Measurements from ENCODE around the gene LIPI. TPM values are rescaled to one million over a fixed set of nuclear protein-coding genes. Genes with fewer than 3 reads are reported as not detected.
"Not testable (repeated sequence)": the region's sequence is repeated elsewhere in the genome, so short reads cannot be mapped to it uniquely, and the experiment has no call there.

The LIPI gene
- total and polyA plus RNA-seq, 2 experiments from 2014 or later, result not detected

DNA sequence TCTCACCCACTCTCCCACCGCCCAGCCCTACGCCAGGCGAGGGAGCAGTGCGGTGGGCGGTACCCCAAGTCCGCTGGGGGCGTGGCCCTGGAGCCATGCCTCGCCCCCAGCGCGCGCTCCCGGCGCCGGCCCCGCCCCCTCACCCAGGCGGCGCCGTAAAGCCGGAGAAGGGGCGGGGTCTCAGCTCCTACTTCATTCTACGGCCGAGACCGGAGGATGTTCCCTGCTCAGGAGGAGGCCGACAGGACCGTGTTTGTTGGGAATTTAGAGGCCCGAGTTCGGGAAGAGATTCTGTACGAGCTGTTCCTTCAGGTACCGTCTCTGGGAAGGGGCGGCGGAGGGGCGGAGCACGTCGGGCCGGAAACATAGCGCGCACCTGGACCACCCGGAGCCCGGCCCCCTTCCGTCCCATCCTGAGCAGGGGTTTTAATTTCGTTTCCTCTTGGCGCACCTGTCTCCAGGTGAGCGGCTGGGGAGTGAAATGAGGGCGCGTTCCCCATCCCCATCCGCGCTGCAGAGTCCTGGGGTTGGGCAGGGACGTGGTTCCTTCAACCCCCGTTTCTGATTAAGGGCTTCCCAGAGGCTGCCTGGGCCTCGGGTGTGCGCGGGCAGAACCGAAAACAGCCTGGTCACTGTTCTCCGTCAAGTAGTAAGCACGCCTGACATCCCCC lies 5.4 kb upstream of the LIPI start, which contains the start of gene RBM11:
RBM11 (plus strand) TSS at position 187 of the 671 bp plus-strand sequence; CDS start at position 217, 30 bp downstream.
- H3K9ac ChIP-seq, result 0 out of 2 replicates have a peak within 1 kb of the TSS, but pooled peaks have one; percentile 6
- in situ Hi-C loops (cut with MboI), result no loop called here
- H3K36me3 ChIP-seq (ENCODE audit: low read depth), result no peaks in the 10 kb centered on the region
- no peaks in the 10 kb centered on the region for H3K27me3 ChIP-seq (replicated peaks; ENCODE audit: insufficient read depth)
- no peaks in the 10 kb centered on the region for H3K9me3 ChIP-seq (ENCODE audit: low read depth)
- peak within 1 kb of the TSS; percentile 63 for H3K4me3 ChIP-seq
- peak within 1 kb of the TSS; percentile 73 for H2AFZ ChIP-seq
- no peaks in the 10 kb centered on the region for H3K4me1 ChIP-seq (ENCODE audit: insufficient read depth)
- no peaks in the 10 kb centered on the region for H4K20me1 ChIP-seq (ENCODE audit: insufficient read depth)
- peak; percentile 65 for DNase-seq
- no peaks in the 10 kb centered on the region for H3K79me2 ChIP-seq (ENCODE audit: insufficient read depth)
- H3K9me2 ChIP-seq (ENCODE audit: insufficient read depth), result no peaks in the 10 kb centered on the region
- 2 to 3% methylated on average over 44 to 55 of the region's 55 CpGs for WGBS, 2 experiments (ENCODE audit: low coverage in 1 of 2, low lambda C conversion rate in 2 of 2, missing lambda C conversion rate in 2 of 2)
- peak within 1 kb of the TSS; percentile 72 for H3K4me2 ChIP-seq (ENCODE audit: unreplicated experiment)
- no peaks in the 10 kb centered on the region for H3F3A ChIP-seq (ENCODE audit: insufficient read depth)
- no peak within 1 kb of the TSS for H3K27ac ChIP-seq
- TF ChIP-seq EZH2phosphoT487 (IDR thresholded peaks at IDR 0.05; ENCODE audit: insufficient read depth, low read depth), result no peak
- TF ChIP-seq EZH2 (IDR thresholded peaks at IDR 0.05; ENCODE audit: insufficient read depth, poor library complexity, severe bottlenecking), result no peak

DNA sequence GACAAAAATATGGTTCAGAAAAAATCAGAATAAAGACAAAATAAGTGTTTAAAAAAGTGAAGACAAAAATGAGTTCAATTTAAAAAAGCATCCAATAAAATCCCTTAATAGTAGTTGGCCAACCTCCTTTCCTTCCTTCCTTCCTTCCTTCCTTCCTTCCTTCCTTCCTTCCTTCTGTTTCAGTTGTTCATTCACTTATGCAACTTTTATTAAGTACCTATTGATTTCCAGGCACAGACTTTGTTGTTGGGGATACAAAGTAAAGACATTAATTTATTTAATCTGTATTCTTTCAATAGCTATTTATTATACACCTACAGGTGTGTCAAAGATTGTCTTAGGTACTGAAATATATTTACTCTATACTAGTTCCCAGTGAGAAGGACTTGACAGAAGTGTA lies 2.4 kb upstream of the LIPI start:
- Histone ChIP-seq H3K9me2 (ENCODE audit: insufficient read depth) (no peaks in the 10 kb centered on the region), H3K9me3 (ENCODE audit: low read depth) (no peaks in the 10 kb centered on the region), H3K4me2 (ENCODE audit: unreplicated experiment) (no peak overlapping the region), H3K9ac (no peak overlapping the region), H3K4me1 (ENCODE audit: insufficient read depth) (no peaks in the 10 kb centered on the region), H3K27ac (no peak overlapping the region), H3K79me2 (ENCODE audit: insufficient read depth) (no peaks in the 10 kb centered on the region), H4K20me1 (ENCODE audit: insufficient read depth) (no peaks in the 10 kb centered on the region), H3K27me3 (replicated peaks; ENCODE audit: insufficient read depth) (no peaks in the 10 kb centered on the region), H3K4me3 (no peak overlapping the region), H3K36me3 (ENCODE audit: low read depth) (no peaks in the 10 kb centered on the region), H2AFZ (no peak overlapping the region), H3F3A (ENCODE audit: insufficient read depth) (no peaks in the 10 kb centered on the region)
- no peak for TF ChIP-seq EZH2phosphoT487 (IDR thresholded peaks at IDR 0.05; ENCODE audit: insufficient read depth, low read depth)
- TF ChIP-seq EZH2 (IDR thresholded peaks at IDR 0.05; ENCODE audit: insufficient read depth, poor library complexity, severe bottlenecking), result no peak
- in situ Hi-C loops (cut with MboI), result no loop called here
- no peak for DNase-seq

DNA sequence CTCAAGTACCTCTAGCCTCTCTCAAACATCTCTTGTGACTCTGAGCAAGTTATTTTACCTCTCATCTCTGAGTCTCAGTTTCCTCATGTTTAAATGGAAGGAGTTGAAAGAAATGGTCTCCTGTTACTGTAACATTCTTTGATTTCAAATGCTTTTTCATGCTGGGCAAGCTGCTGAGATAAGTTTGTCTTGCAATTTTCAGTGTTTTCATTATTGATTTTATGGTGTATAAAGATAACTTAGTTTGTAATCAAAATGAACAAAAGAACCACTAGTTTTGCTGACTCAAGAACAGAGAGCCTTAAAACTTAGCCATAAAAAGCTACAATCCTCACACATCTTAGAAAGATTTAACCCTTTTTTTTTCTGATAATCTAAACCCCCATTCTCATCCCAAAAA lies 4.5 kb downstream of the LIPI start:
- H3K27me3 ChIP-seq (replicated peaks; ENCODE audit: insufficient read depth), result no peaks in the 10 kb centered on the region
- H2AFZ ChIP-seq, result no peak overlapping the region
- no peak overlapping the region for H3K9ac ChIP-seq
- H3K79me2 ChIP-seq (ENCODE audit: insufficient read depth), result no peaks in the 10 kb centered on the region
- TF ChIP-seq EZH2 (IDR thresholded peaks at IDR 0.05; ENCODE audit: insufficient read depth, poor library complexity, severe bottlenecking) (no peak), EZH2phosphoT487 (IDR thresholded peaks at IDR 0.05; ENCODE audit: insufficient read depth, low read depth) (no peak)
- H3K36me3 ChIP-seq (ENCODE audit: low read depth), result no peaks in the 10 kb centered on the region
- no peak for DNase-seq
- no peaks in the 10 kb centered on the region for H3K4me1 ChIP-seq (ENCODE audit: insufficient read depth)
- in situ Hi-C loops (cut with MboI), result no loop called here
- H3K9me3 ChIP-seq (ENCODE audit: low read depth), result no peaks in the 10 kb centered on the region
- H3K4me2 ChIP-seq (ENCODE audit: unreplicated experiment), result no peak overlapping the region
- H3F3A ChIP-seq (ENCODE audit: insufficient read depth), result no peaks in the 10 kb centered on the region
- H3K9me2 ChIP-seq (ENCODE audit: insufficient read depth), result no peaks in the 10 kb centered on the region
- H4K20me1 ChIP-seq (ENCODE audit: insufficient read depth), result no peaks in the 10 kb centered on the region
- no peak overlapping the region for H3K27ac ChIP-seq
- no peak overlapping the region for H3K4me3 ChIP-seq

DNA sequence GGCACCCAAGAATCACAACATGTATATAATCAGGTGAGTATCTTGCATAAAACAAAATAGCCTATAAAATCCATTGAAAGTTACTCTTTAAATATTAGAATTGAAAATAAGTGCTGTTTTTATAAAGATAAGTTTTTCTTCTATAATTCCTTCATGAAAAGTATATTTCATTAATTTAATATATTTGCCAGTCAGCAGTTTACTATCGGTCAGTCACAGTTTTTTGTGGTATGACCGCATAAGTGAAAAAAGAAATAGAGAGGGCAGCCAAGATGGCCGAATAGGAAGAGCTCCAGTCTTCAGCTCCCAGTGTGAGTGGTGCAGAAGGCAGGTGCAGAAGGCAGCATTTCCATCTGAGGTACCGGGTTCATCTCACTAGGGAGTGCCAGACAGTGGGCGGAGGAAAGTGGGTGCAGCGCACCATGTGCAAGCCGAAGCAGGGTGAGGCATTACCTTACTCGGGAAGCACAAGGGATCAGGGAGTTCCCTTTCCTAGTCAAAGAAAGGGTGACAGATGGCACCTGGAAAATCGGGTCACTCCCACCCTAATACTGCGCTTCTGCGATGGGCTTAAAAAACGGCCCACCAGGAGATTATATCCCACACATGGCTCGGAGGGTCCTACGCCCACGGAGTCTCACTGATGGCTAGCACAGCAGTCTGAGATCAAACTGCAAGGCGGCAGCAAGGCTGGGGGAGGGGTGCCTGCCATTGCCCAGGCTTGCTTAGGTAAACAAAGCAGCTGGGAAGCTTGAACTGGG lies 44.1 kb downstream of the LIPI start:
- H3K36me3 ChIP-seq (ENCODE audit: low read depth); H3F3A ChIP-seq (ENCODE audit: insufficient read depth); H3K9me3 ChIP-seq (ENCODE audit: low read depth); in situ Hi-C loops (cut with MboI); H3K9ac ChIP-seq; H3K9me2 ChIP-seq (ENCODE audit: insufficient read depth); H2AFZ ChIP-seq; H3K27me3 ChIP-seq (replicated peaks; ENCODE audit: insufficient read depth); H3K27ac ChIP-seq; H3K4me3 ChIP-seq; H3K4me1 ChIP-seq (ENCODE audit: insufficient read depth); H4K20me1 ChIP-seq (ENCODE audit: insufficient read depth); DNase-seq; H3K4me2 ChIP-seq (ENCODE audit: unreplicated experiment); H3K79me2 ChIP-seq (ENCODE audit: insufficient read depth): not testable (repeated sequence)
- WGBS, 2 experiments (ENCODE audit: low coverage in 1 of 2, low lambda C conversion rate in 2 of 2, missing lambda C conversion rate in 2 of 2), result 44 to 57% methylated on average over 16 of the region's 16 CpGs

Data from GM23248 (cell line).